Adrenal gland (tissue), 5 donors: Measurements from ENCODE around the gene GRPEL2.

ENCODE experiments used
- CTCF ChIP-seq, 6 experiments: fragments of 450-650 bp in 4 of 6; fragments of 200-600 bp in 2 of 6; sonication (generic) in 1 of 6; IDR thresholded peaks; 1 replicate in 5 of 6; 2 replicates in 1 of 6; pipeline versions ENCODE4 v1.5.1 to v1.8.0; 2016 to 2021; ENCODE audit warnings: antibody characterized with exemption in 6 of 6, mild to moderate bottlenecking in 2 of 6, moderate library complexity in 1 of 6
- POLR2A ChIP-seq, 2 donors: fragments of 450-650 bp; IDR thresholded peaks; one replicate each; pipeline ENCODE4 v1.6.1; 2017; ENCODE audit warnings: antibody characterized with exemption in 2 of 2, mild to moderate bottlenecking in 2 of 2, moderate library complexity in 1 of 2
- donor health status: DM: no; HTN: no; CAD: no.

GRCh38 chr5:149374801-149375200, 29.5 kb downstream of the GRPEL2 start:
- no peak for TF ChIP-seq CTCF (IDR thresholded peaks at IDR 0.05)
- TF ChIP-seq POLR2A (IDR thresholded peaks at IDR 0.05) = no peak
